ENCODE measurements around the gene CALD1. TPM values are rescaled to one million over a fixed set of nuclear protein-coding genes. Genes with fewer than 3 reads are reported as not detected.

The CALD1 gene
- total RNA-seq, 1 donor from 2014 or later, result 2.3 TPM

GRCh38 chr7:134744569-134744968, 34.9 kb upstream of the CALD1 start:
- intact Hi-C loops (cut with micrococcal nuclease), result no loop called here
- Mint-ChIP-seq H3K27ac (no peak overlapping the region), H3K27me3 (ENCODE audit: insufficient read depth) (peaks cover 2% of the 10 kb centered on the region), H3K36me3 (ENCODE audit: low read depth) (no peaks in the 10 kb centered on the region), H3K4me1 (ENCODE audit: low read depth) (no peaks in the 10 kb centered on the region), H3K9me3 (no peaks in the 10 kb centered on the region), H3K4me3 (no peak overlapping the region)
- no peak for DNase-seq (ENCODE audit: low spot score)

GRCh38 chr7:134747326-134747725, 32.1 kb upstream of the CALD1 start:
- no peak overlapping the region for H3K4me3 Mint-ChIP-seq
- no peaks in the 10 kb centered on the region for H3K9me3 Mint-ChIP-seq
- H3K27ac Mint-ChIP-seq, result no peak overlapping the region
- H3K27me3 Mint-ChIP-seq (ENCODE audit: insufficient read depth), result peaks cover 2% of the 10 kb centered on the region
- intact Hi-C loops (cut with micrococcal nuclease), result no loop called here
- no peak for DNase-seq (ENCODE audit: low spot score)
- H3K4me1 Mint-ChIP-seq (ENCODE audit: low read depth), result peaks cover 14% of the 10 kb centered on the region
- no peaks in the 10 kb centered on the region for H3K36me3 Mint-ChIP-seq (ENCODE audit: low read depth)

GRCh38 chr7:134750083-134751062, 29.1 kb upstream of the CALD1 start:
- peaks cover 14% of the 10 kb centered on the region for H3K4me1 Mint-ChIP-seq (ENCODE audit: low read depth)
- H3K27ac Mint-ChIP-seq, result peak overlapping the region; percentile 32
- H3K9me3 Mint-ChIP-seq, result no peaks in the 10 kb centered on the region
- H3K36me3 Mint-ChIP-seq (ENCODE audit: low read depth), result no peaks in the 10 kb centered on the region
- H3K27me3 Mint-ChIP-seq (ENCODE audit: insufficient read depth), result peaks cover 2% of the 10 kb centered on the region
- intact Hi-C loops (cut with micrococcal nuclease), result loop anchor here (1.0 to 10.0 kb wide), 8 partner anchors 12 to 424 kb away; partner anchors contain the start of gene CYREN
- DNase-seq (ENCODE audit: low spot score), result peak; percentile 30
- no peak overlapping the region for H3K4me3 Mint-ChIP-seq

GRCh38 chr7:134752006-134752760, 27.3 kb upstream of the CALD1 start:
- no peak for DNase-seq (ENCODE audit: low spot score)
- intact Hi-C loops (cut with micrococcal nuclease), result loop anchor here (5.0 to 10.0 kb wide), 2 partner anchors 115 to 423 kb away; partner anchors contain the start of gene CYREN
- Mint-ChIP-seq H3K9me3 (no peaks in the 10 kb centered on the region), H3K4me1 (ENCODE audit: low read depth) (peaks cover 14% of the 10 kb centered on the region), H3K36me3 (ENCODE audit: low read depth) (no peaks in the 10 kb centered on the region), H3K27ac (no peak overlapping the region), H3K27me3 (ENCODE audit: insufficient read depth) (no peaks in the 10 kb centered on the region), H3K4me3 (no peak overlapping the region)

- H3K36me3 Mint-ChIP-seq (ENCODE audit: low read depth), result no peaks in the 10 kb centered on the region
- H3K27ac Mint-ChIP-seq, result no peak overlapping the region
- H3K27me3 Mint-ChIP-seq (ENCODE audit: insufficient read depth), result no peaks in the 10 kb centered on the region
- no peaks in the 10 kb centered on the region for H3K9me3 Mint-ChIP-seq
- peak; percentile 3 for DNase-seq (ENCODE audit: low spot score)
- H3K4me3 Mint-ChIP-seq, result no peak overlapping the region
- peaks cover 7% of the 10 kb centered on the region for H3K4me1 Mint-ChIP-seq (ENCODE audit: low read depth)
- intact Hi-C loops (cut with micrococcal nuclease), result loop anchor here (1.0 to 10.0 kb wide), 5 partner anchors 31 to 419 kb away; partner anchors contain the start of gene CYREN
Observed at GRCh38 chr7:134755422-134756022, 23.9 kb upstream of the CALD1 start.

GRCh38 chr7:134757938-134758337, 21.5 kb upstream of the CALD1 start:
- Mint-ChIP-seq H3K27ac (no peak overlapping the region), H3K36me3 (ENCODE audit: low read depth) (no peaks in the 10 kb centered on the region), H3K4me3 (no peak overlapping the region), H3K27me3 (ENCODE audit: insufficient read depth) (no peaks in the 10 kb centered on the region), H3K4me1 (ENCODE audit: low read depth) (no peaks in the 10 kb centered on the region), H3K9me3 (no peaks in the 10 kb centered on the region)
- no peak for DNase-seq (ENCODE audit: low spot score)
- intact Hi-C loops (cut with micrococcal nuclease), result loop anchor here (10.0 kb wide), 1 partner anchor 417 kb away; the partner anchor contains the start of gene CYREN

- no peak for DNase-seq (ENCODE audit: low spot score)
- no peaks in the 10 kb centered on the region for H3K27me3 Mint-ChIP-seq (ENCODE audit: insufficient read depth)
- no peak overlapping the region for H3K27ac Mint-ChIP-seq
- intact Hi-C loops (cut with micrococcal nuclease), result loop anchor here (10.0 kb wide), 1 partner anchor 416 kb away; the partner anchor contains the start of gene CYREN
- H3K9me3 Mint-ChIP-seq, result no peaks in the 10 kb centered on the region
- H3K4me1 Mint-ChIP-seq (ENCODE audit: low read depth), result no peaks in the 10 kb centered on the region
- H3K36me3 Mint-ChIP-seq (ENCODE audit: low read depth), result no peaks in the 10 kb centered on the region
- H3K4me3 Mint-ChIP-seq, result no peak overlapping the region
Observed at GRCh38 chr7:134758981-134759380, 20.5 kb upstream of the CALD1 start.

GRCh38 chr7:134761266-134761665, 18.2 kb upstream of the CALD1 start:
- Mint-ChIP-seq H3K27ac (no peak overlapping the region), H3K36me3 (ENCODE audit: low read depth) (no peaks in the 10 kb centered on the region), H3K27me3 (ENCODE audit: insufficient read depth) (no peaks in the 10 kb centered on the region), H3K4me1 (ENCODE audit: low read depth) (no peaks in the 10 kb centered on the region), H3K9me3 (no peaks in the 10 kb centered on the region), H3K4me3 (no peak overlapping the region)
- intact Hi-C loops (cut with micrococcal nuclease), result no loop called here
- DNase-seq (ENCODE audit: low spot score), result no peak

- no peak for DNase-seq (ENCODE audit: low spot score)
- intact Hi-C loops (cut with micrococcal nuclease), result no loop called here
- H3K4me1 Mint-ChIP-seq (ENCODE audit: low read depth), result no peaks in the 10 kb centered on the region
- H3K27me3 Mint-ChIP-seq (ENCODE audit: insufficient read depth), result no peaks in the 10 kb centered on the region
- no peak overlapping the region for H3K4me3 Mint-ChIP-seq
- H3K36me3 Mint-ChIP-seq (ENCODE audit: low read depth), result no peaks in the 10 kb centered on the region
- no peak overlapping the region for H3K27ac Mint-ChIP-seq
- no peaks in the 10 kb centered on the region for H3K9me3 Mint-ChIP-seq
Observed at GRCh38 chr7:134763960-134764359, 15.5 kb upstream of the CALD1 start.

GRCh38 chr7:134764365-134764764, 15.1 kb upstream of the CALD1 start:
- intact Hi-C loops (cut with micrococcal nuclease), result no loop called here
- DNase-seq (ENCODE audit: low spot score), result no peak
- Mint-ChIP-seq H3K4me3 (no peak overlapping the region), H3K4me1 (ENCODE audit: low read depth) (no peaks in the 10 kb centered on the region), H3K9me3 (no peaks in the 10 kb centered on the region), H3K27me3 (ENCODE audit: insufficient read depth) (no peaks in the 10 kb centered on the region), H3K36me3 (ENCODE audit: low read depth) (no peaks in the 10 kb centered on the region), H3K27ac (no peak overlapping the region)

- Mint-ChIP-seq H3K27me3 (ENCODE audit: insufficient read depth) (no peaks in the 10 kb centered on the region), H3K9me3 (no peaks in the 10 kb centered on the region), H3K4me3 (no peak overlapping the region), H3K36me3 (ENCODE audit: low read depth) (no peaks in the 10 kb centered on the region), H3K27ac (no peak overlapping the region), H3K4me1 (ENCODE audit: low read depth) (no peaks in the 10 kb centered on the region)
- no peak for DNase-seq (ENCODE audit: low spot score)
- intact Hi-C loops (cut with micrococcal nuclease), result no loop called here
Observed at GRCh38 chr7:134766779-134767519, 12.5 kb upstream of the CALD1 start.

- H3K27ac Mint-ChIP-seq, result no peak overlapping the region
- no peak for DNase-seq (ENCODE audit: low spot score)
- H3K4me1 Mint-ChIP-seq (ENCODE audit: low read depth), result no peaks in the 10 kb centered on the region
- H3K9me3 Mint-ChIP-seq, result no peaks in the 10 kb centered on the region
- no peaks in the 10 kb centered on the region for H3K27me3 Mint-ChIP-seq (ENCODE audit: insufficient read depth)
- no peaks in the 10 kb centered on the region for H3K36me3 Mint-ChIP-seq (ENCODE audit: low read depth)
- intact Hi-C loops (cut with micrococcal nuclease), result no loop called here
- H3K4me3 Mint-ChIP-seq, result no peak overlapping the region
Observed at GRCh38 chr7:134767520-134768168, 11.8 kb upstream of the CALD1 start.
